Left cardiac atrium (tissue), 4 donors: ENCODE results near the gene STRBP. TPM values are rescaled to one million over a fixed set of nuclear protein-coding genes. Genes with fewer than 3 reads are reported as not detected.

Experiments used
- ATAC-seq, 2 donors: fragments of 200-7000 bp; cut with Tn5 transposase; one replicate each; pipeline ENCODE4 v1.9.1; 2020; ENCODE audit warnings: mild to moderate bottlenecking in 2 of 2, moderate library complexity in 2 of 2
- DNase-seq: peaks from one replicate; pipeline ENCODE4 v3.0.0-alpha.2; 2020
- intact Hi-C, 2 donors: fragments of 100-400 bp; cut with DNase I; formaldehyde crosslinking; loops; one replicate each; pipeline versions ENCODE4 v1.14.1 to v1.15.1; 2022 to 2023
- total RNA-seq, 2 donors: library from RNA; stranded (reverse); fragmentation: NEBNext Ultra II Directional; extraction: Animal tissue kit (Norgen Biotek cat#: 25700); gene quantifications; one replicate each; pipeline ENCODE4 v1.2.1, GENCODE V29; 2021
- donor health status: DM: no; HTN: yes; CAD: no.
- donor health status: DM: no; HTN: yes; CAD: no; lungs with severe emphysema.
- donor health status: DM: yes; HTN: yes; CAD: no.
- donor health status: Dilated cardiomyopathy.

STRBP gene
- total RNA-seq, 2 donors from 2014 or later: 16.7 to 20.7 TPM

DNA sequence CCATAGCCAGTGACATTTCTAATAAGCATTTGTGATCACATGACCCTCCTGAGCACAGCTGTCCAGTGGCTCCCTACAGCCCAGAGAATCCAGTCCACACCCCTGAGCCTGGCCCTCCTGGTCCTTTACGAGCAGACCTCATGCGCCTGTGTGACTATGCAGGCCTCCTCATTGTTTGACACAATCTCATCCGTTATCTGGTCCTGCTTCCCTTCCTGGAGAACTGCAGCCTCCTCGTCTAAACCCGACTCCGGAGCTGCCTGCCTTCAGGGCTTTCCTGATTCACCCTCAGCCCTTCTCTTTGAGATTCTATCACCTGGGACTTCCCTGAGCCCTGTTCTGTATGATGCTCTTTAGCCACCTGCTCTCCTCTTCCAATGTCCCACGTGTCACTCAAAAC, 155.2 kb downstream of the STRBP start:
- intact Hi-C loops: no loop called here
- ATAC-seq (no peak), DNase-seq (no peak)

DNA sequence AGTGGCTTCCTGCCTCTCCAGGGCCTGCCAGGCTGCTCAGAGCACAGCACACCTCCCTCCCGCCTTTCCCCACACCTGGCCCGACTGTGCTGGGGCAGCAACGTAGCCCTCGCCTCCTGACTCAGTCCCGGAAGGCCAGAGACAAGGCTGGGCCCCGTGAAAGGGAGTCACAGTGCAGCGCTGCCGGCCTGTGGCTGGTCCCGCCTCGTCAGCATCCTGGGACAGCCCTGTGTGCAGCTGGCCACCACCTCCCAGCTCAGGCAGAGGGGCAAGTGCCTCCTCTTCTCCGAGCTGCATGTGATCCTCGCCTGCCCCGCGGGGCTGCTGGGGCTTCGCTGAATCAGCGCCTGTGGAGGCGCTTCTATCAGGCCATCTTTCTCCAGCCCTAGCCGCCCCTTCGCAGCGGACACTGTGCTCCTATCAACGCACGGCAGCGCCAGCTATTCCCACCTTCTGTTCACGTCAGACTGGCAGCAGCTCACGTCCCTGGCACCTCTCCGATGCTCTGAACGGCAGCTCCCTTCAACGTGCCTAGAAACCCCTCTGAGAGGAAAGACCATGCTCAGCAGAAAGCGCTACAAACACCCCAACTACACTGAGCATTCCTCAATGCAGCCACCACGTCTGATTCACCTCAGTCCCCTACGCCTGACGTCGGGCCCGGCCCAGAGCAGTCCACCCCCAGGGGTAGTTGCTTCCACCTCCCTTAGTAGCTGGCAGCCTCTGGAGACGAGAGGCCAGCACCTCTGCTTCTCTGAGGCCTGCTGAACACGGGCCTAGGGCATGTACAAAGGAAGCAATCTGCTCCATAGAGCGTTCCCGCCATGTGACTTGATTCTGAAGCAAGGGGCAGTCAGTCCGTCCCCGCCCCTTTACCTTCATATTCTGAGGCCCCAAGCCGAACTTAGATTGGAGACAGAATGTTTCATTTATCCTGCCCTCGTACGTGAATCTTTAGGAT, 156.1 kb downstream of the STRBP start:
- peak; percentile 71 to 76 for ATAC-seq
- intact Hi-C loops: no loop called here

GRCh38 chr9:123111427-123112014, 156.9 kb downstream of the STRBP start:
- intact Hi-C loops: no loop called here
- ATAC-seq: peak; percentile 20
- DNase-seq: no peak

More for the DNA sequence above, 156.1 kb downstream of the STRBP start:
- DNase-seq: peak; percentile 41

- ATAC-seq (no peak), DNase-seq (no peak)
- intact Hi-C loops: no loop called here
Observed at GRCh38 chr9:123109540-123110279, 158.7 kb downstream of the STRBP start.

DNA sequence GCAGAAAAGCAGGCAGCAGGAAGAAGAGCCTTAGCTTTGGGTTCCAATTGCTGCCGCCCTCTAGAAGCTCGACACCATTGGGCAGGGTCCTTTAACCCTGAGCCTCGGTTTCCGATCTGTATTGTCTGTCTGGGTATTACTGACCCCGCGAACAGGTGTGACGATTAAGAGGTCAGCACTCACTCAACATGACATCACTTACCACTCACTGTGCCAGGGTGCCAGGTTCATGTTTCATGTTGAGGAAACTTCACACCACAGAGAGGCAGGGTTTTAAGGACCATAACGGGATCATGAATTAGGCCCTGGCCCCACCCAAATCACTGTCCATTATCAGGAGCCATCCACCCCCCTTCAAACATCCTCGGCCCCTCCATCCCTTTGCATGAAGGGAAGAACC, 159.4 kb downstream of the STRBP start:
- DNase-seq (no peak), ATAC-seq (no peak)
- intact Hi-C loops: no loop called here

DNA sequence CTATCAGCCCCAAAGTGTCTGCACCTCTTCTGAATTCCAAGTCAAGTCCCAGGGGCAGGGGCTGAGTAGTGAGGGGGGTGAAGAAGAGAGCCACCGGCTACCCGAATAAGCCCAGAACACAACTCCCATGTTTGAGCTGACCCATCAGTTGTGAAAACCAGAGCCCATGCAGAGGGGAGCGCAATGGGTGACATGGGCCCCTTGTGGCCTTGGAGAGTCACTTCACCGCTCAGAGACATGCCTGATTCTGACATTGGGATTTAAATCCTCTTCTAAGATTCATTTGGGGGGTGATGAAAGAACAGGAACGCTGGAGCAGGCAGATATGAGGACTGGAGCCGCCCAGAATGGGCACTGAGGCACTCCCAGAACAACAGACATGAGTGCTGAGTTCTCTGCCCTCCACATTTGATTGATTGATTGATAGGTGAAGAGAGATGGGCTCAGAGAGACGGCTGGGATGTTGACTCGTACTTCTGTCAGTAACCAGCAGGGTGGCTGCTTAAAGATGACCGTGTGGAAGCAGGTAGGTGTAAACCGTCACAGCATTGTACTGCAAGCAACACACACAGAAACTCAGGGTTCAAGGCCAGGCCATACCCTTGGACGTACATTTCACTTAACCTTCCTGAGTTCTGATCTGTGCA, 160.6 kb downstream of the STRBP start:
- intact Hi-C loops: no loop called here

DNA sequence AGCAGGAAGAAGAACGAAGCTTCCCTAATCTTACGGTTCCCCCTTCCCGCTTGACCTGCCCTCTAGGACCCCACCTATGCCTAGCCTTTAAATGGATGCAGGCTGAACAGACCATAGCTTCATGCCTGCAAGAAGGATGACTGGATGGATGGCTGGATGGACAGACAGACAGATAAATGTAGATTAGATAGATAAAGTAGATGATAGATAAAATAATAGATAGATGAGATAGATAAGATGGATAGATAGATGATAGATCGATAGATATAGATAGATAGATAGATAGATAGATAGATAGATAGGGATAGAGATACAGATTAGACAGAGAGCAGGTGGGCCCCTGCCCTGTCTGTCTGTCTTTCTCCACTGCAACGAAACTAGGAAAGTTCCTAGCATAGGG, 162.9 kb downstream of the STRBP start:
- ATAC-seq (no peak), DNase-seq (no peak)

More for the DNA sequence above, 160.6 kb downstream of the STRBP start:
- DNase-seq: no peak
- ATAC-seq: no peak

GRCh38 chr9:123104807-123105206, 163.6 kb downstream of the STRBP start:
- DNase-seq (no peak), ATAC-seq (no peak)
- intact Hi-C loops: no loop called here

More for the DNA sequence above, 162.9 kb downstream of the STRBP start:
- intact Hi-C loops: no loop called here

DNA sequence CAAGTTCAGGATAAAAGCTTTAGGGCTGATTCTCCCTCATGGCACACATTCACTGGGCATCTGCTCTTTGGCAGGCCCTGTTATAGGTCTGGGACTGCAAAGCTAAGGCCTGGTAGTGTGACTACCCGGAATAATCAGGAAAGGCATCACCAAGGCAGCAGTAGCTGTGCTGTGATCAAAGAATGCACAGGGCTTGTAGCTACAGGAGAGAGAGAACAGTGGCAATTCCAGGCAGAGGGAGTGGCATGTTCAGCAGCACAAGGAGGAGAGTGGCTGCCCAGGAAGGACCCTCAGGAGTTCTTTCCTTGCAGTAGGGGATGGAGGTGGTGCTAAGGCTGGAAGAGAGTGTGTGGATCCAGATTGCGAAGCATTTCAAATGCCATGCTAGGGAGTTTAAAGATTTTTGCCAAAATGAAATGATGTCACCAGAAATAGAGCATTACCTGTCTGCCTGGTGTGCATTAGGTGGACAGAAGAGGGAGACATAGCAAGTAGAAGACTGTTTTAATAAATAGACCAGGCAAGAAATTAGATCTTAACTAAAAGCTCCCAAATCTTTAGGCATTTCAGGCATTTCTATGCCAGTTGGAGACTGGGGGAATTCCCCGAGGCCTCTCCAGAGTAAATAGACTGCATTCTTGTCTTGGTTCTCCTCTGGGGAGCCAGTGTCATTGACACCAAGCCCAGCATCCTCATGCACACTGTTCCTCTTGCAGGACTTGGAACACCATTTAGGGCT, 165.8 kb downstream of the STRBP start:
- ATAC-seq (peak in 1 of 2 donors; percentile 30), DNase-seq (no peak)
- intact Hi-C loops: no loop called here

- DNase-seq (no peak), ATAC-seq (no peak)
- intact Hi-C loops: loop anchor here in 1 of 2 donors (10.0 kb wide), 1 partner anchor 245 kb away; no protein-coding TSS in a partner anchor
Observed at GRCh38 chr9:123099548-123099947, 168.8 kb downstream of the STRBP start.

- intact Hi-C loops: loop anchor here in 1 of 2 donors (10.0 kb wide), 1 partner anchor 246 kb away; no protein-coding TSS in a partner anchor
- ATAC-seq: no peak
Observed at GRCh38 chr9:123099042-123099441, 169.3 kb downstream of the STRBP start.

GRCh38 chr9:123098096-123098459, 170.3 kb downstream of the STRBP start:
- intact Hi-C loops: loop anchor here in 1 of 2 donors (10.0 kb wide), 1 partner anchor 247 kb away; no protein-coding TSS in a partner anchor
- ATAC-seq (no peak), DNase-seq (no peak)

More at GRCh38 chr9:123099042-123099441, 169.3 kb downstream of the STRBP start:
- no peak for DNase-seq

GRCh38 chr9:123097430-123098095, 170.8 kb downstream of the STRBP start:
- DNase-seq: no peak
- intact Hi-C loops: loop anchor here in 1 of 2 donors (10.0 kb wide), 1 partner anchor 247 kb away; no protein-coding TSS in a partner anchor
- ATAC-seq: no peak

DNA sequence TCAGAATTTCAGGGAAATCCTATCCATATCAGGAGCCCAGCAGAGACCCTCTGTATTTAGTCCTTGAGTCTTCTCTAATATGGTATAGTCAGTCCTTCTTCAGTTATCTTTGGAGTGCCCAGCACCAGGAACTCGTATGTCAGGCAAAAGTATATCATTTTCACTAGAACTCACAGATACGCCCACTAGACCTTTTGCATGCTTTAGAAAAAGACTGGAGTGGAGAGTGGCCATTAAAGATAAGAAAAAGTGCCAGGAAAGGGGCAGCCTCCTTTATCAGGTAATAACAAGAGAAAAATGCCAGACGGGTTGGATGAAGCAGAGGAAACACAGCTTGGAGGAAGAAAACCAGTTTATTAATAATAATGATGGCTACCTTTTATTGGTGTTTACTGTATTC, 171.4 kb downstream of the STRBP start:
- intact Hi-C loops: loop anchor here in 1 of 2 donors (10.0 kb wide), 1 partner anchor 248 kb away; no protein-coding TSS in a partner anchor
- ATAC-seq: no peak
- DNase-seq: no peak

- intact Hi-C loops: loop anchor here in 1 of 2 donors (10.0 kb wide), 1 partner anchor 252 kb away; no protein-coding TSS in a partner anchor
- no peak for DNase-seq
- ATAC-seq: no peak
Observed at GRCh38 chr9:123093141-123093540, 175.2 kb downstream of the STRBP start.

DNA sequence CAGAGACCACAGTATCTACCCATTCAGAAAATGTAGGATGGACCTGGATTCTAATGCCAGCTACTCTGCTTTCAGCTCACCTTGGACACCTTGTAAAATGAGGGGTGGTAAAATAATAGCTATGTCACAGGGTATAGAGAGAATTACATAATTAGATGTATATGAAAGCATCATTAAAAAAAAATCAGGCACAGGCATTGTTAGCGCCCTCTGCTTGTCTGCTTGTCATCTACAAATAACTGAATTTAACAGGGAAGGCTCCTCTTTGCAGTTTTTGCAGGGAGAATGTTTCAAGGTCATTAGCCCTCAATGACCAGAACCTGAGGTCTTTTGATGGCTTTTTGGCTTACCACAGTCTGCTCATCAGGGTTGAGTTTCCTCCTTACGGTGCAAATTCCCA, 176.9 kb downstream of the STRBP start:
- no peak for DNase-seq
- ATAC-seq: no peak
- intact Hi-C loops: loop anchor here in 1 of 2 donors (10.0 kb wide), 1 partner anchor 253 kb away; no protein-coding TSS in a partner anchor

DNA sequence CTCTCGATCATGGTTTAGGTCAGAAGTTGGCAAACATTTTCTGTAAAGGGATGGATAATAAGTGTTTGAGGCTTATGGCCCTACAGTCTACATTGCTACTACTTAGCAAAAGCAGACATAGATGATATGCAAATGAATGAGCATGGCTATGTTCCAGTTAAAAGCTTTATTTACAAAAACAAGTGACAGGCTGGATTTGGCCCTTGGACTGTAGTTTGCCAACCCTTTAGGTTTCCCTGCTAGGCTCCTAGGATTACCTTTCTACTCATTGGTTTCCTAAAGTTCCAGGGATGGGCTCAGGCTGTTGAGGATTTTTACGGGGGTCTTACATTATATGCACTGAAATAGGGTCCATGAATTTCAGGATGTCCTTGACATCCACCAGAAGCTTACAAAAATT, 177.4 kb downstream of the STRBP start:
- DNase-seq: no peak
- no peak for ATAC-seq
- intact Hi-C loops: loop anchor here in 1 of 2 donors (10.0 kb wide), 1 partner anchor 254 kb away; no protein-coding TSS in a partner anchor
